ENCODE results near the gene GALNT1. TPM values are rescaled to one million over a fixed set of nuclear protein-coding genes. Genes with fewer than 3 reads are reported as not detected.

The GALNT1 gene
- total and polyA plus RNA-seq, 9 of the 15 experiments (the other 6 are each of a cell fraction or from before 2014, with no cell fraction given) = 14.4 to 54.1 (median 36.6) TPM

DNA sequence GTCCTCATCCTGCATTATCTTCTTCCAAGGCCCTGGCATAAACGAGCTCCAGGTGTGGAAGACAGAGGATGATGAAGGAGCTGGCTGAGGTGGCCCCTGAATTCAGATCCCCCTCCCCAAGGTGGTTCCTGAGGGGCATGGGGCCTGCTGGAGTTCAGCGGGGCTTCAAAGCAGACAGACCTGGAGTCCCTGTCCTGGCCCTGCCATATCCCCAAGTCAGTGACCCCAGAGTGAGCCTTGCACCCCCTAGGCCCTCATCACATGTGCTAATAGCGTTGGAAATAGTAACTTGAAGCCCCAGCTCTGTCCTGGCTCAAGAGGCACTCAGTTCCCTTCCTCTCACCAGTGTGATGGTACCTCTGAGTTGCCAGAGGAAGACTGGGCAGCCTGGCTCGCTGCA, 172.9 kb downstream of the GALNT1 start:
- 0% methylated on average over 4 of the region's 4 CpGs for WGBS (ENCODE audit: insufficient coverage, low coverage, missing lambda C conversion rate)
- in situ Hi-C loops (cut with MboI) = loop anchor here (10.0 kb wide), 2 partner anchors 200 to 360 kb away; no protein-coding TSS in a partner anchor
- CTCF ChIA-PET (ENCODE audit: low intra/inter-chr PET ratio) = no interaction called here
- TF ChIP-seq PTBP1 (IDR thresholded peaks at IDR 0.05; ENCODE audit: low read depth, low read length) = no peak
- TF ChIP-seq MTF1 (CRISPR knock-in tag; IDR thresholded peaks at IDR 0.05; ENCODE audit: borderline replicate concordance) = no peak
- TF ChIP-seq, protein P1, sequence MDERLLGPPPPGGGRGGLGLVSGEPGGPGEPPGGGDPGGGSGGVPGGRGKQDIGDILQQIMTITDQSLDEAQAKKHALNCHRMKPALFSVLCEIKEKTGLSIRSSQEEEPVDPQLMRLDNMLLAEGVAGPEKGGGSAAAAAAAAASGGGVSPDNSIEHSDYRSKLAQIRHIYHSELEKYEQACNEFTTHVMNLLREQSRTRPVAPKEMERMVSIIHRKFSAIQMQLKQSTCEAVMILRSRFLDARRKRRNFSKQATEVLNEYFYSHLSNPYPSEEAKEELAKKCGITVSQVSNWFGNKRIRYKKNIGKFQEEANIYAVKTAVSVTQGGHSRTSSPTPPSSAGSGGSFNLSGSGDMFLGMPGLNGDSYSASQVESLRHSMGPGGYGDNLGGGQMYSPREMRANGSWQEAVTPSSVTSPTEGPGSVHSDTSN (CRISPR knock-in tag; IDR thresholded peaks at IDR 0.05; ENCODE audit: low read depth) = no peak
- TF ChIP-seq, protein P1 (tag; conservative IDR thresholded peaks at IDR 0.05; ENCODE audit: low read depth) = no peak
- TF ChIP-seq, protein P2, sequence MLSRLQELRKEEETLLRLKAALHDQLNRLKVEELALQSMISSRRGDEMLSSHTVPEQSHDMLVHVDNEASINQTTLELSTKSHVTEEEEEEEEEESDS (CRISPR knock-in tag; IDR thresholded peaks at IDR 0.05) = no peak
- TF ChIP-seq EHMT2 (IDR thresholded peaks at IDR 0.05) = no peak
- no peak for TF ChIP-seq BCOR (IDR thresholded peaks at IDR 0.05)
- no peak for TF ChIP-seq ZNF436 (CRISPR knock-in tag; IDR thresholded peaks at IDR 0.05)
- TF ChIP-seq ZKSCAN1 (IDR thresholded peaks at IDR 0.05; ENCODE audit: low read depth, low read length) = no peak
- TF ChIP-seq, protein P3, sequence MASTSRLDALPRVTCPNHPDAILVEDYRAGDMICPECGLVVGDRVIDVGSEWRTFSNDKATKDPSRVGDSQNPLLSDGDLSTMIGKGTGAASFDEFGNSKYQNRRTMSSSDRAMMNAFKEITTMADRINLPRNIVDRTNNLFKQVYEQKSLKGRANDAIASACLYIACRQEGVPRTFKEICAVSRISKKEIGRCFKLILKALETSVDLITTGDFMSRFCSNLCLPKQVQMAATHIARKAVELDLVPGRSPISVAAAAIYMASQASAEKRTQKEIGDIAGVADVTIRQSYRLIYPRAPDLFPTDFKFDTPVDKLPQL (IDR thresholded peaks at IDR 0.05; ENCODE audit: extremely low read depth, insufficient read length) = no peak
- no peak for TF ChIP-seq KDM2B (CRISPR knock-in tag; IDR thresholded peaks at IDR 0.05)
- TF ChIP-seq TAL1 (IDR thresholded peaks at IDR 0.05) = no peak
- TF ChIP-seq, protein P4, sequence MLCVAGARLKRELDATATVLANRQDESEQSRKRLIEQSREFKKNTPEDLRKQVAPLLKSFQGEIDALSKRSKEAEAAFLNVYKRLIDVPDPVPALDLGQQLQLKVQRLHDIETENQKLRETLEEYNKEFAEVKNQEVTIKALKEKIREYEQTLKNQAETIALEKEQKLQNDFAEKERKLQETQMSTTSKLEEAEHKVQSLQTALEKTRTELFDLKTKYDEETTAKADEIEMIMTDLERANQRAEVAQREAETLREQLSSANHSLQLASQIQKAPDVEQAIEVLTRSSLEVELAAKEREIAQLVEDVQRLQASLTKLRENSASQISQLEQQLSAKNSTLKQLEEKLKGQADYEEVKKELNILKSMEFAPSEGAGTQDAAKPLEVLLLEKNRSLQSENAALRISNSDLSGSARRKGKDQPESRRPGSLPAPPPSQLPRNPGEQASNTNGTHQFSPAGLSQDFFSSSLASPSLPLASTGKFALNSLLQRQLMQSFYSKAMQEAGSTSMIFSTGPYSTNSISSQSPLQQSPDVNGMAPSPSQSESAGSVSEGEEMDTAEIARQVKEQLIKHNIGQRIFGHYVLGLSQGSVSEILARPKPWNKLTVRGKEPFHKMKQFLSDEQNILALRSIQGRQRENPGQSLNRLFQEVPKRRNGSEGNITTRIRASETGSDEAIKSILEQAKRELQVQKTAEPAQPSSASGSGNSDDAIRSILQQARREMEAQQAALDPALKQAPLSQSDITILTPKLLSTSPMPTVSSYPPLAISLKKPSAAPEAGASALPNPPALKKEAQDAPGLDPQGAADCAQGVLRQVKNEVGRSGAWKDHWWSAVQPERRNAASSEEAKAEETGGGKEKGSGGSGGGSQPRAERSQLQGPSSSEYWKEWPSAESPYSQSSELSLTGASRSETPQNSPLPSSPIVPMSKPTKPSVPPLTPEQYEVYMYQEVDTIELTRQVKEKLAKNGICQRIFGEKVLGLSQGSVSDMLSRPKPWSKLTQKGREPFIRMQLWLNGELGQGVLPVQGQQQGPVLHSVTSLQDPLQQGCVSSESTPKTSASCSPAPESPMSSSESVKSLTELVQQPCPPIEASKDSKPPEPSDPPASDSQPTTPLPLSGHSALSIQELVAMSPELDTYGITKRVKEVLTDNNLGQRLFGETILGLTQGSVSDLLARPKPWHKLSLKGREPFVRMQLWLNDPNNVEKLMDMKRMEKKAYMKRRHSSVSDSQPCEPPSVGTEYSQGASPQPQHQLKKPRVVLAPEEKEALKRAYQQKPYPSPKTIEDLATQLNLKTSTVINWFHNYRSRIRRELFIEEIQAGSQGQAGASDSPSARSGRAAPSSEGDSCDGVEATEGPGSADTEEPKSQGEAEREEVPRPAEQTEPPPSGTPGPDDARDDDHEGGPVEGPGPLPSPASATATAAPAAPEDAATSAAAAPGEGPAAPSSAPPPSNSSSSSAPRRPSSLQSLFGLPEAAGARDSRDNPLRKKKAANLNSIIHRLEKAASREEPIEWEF (CRISPR knock-in tag; IDR thresholded peaks at IDR 0.05) = no peak
- no peak for TF ChIP-seq HNRNPH1 (optimal IDR thresholded peaks at IDR 0.05; ENCODE audit: low read depth, low read length)
- TF ChIP-seq MAFK (IDR thresholded peaks at IDR 0.05; ENCODE audit: low read length) = no peak
- no peak for TF ChIP-seq PML (IDR thresholded peaks at IDR 0.05; ENCODE audit: low read length)

More for the DNA sequence above, 172.9 kb downstream of the GALNT1 start:
- Histone ChIP-seq H3K36me3 (ENCODE audit: control insufficient read depth, insufficient read depth, low read length) (no peaks in the 10 kb centered on the region), H4K20me1 (replicated peaks; ENCODE audit: control insufficient read depth, insufficient read depth, low read length) (no peaks in the 10 kb centered on the region), H3K27me3 (ENCODE audit: control insufficient read depth in 2 of 2, insufficient read depth in 2 of 2, low read length in 2 of 2) (peaks cover 11 to 32% of the 10 kb centered on the region in 2 experiments), H2AFZ (ENCODE audit: low read depth, low read length) (no peak overlapping the region), H3K27ac (ENCODE audit: extremely low read depth, low read depth, low read length) (no peak overlapping the region), H3K9me1 (ENCODE audit: control insufficient read depth, insufficient read depth, low read length) (no peaks in the 10 kb centered on the region), H3K9me3 (replicated peaks; ENCODE audit: control insufficient read depth, insufficient read depth, low read depth, low read length) (no peaks in the 10 kb centered on the region), H3K4me1 (replicated peaks in 1 of 2; ENCODE audit: control insufficient read depth in 2 of 2, insufficient read depth in 2 of 2, low read length in 2 of 2) (no peaks in the 10 kb centered on the region), H3K9ac (ENCODE audit: insufficient read depth in 1 of 2, low read depth in 2 of 2, low read length in 2 of 2) (no peak overlapping the region), H3K4me3 (no peak overlapping the region), H3K79me2 (ENCODE audit: control insufficient read depth, insufficient read depth, low read length) (no peaks in the 10 kb centered on the region), H3K4me2 (ENCODE audit: insufficient read depth, low read length) (no peak overlapping the region)
- no TSS peak for BruUV-seq (replicated peaks)
- ATAC-seq (no peak), FAIRE-seq (no peak), DNase-seq (ENCODE audit: extremely low read depth in 1 of 4, low spot score in 3 of 4) (no peak)
- POLR2A ChIA-PET = no interaction called here
- intact Hi-C loops (cut with micrococcal nuclease) = loop anchor here (10.0 kb wide), 2 partner anchors 520 to 820 kb away; no protein-coding TSS in a partner anchor

Data from K562 (cell line).